ENCODE data around the gene STK4.
"Not testable (repeated sequence)": the region's sequence is repeated elsewhere in the genome, so short reads cannot be mapped to it uniquely, and the experiment has no call there.

Gene STK4

DNA sequence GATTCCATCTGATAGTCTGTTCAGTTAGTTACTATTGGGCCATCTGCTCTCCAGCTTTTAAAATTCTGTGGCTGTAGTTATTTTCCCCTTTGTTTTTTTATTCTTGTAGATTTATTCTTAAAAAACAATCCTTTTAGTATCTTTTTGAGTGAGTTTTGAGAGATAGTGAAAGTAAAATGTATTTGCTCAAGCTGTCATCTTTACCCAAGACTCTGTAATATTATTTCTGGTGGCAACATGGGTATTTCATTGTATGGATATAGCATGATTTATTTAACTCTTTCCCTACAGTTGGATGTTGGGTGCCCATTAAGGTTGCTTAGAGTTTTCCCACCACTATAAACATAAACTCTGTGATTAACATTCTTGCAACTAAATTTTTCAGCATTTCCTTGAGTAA, 24.6 kb downstream of the STK4 start:
- H3K36me3 ChIP-seq (ENCODE audit: insufficient read depth, low read length), result peaks cover 7% of the 10 kb centered on the region
- H3K9me3 ChIP-seq (ENCODE audit: low read length), result no peaks in the 10 kb centered on the region
- H3K27ac ChIP-seq (ENCODE audit: low read depth, low read length), result no peak overlapping the region
- no peaks in the 10 kb centered on the region for H3K27me3 ChIP-seq (ENCODE audit: control insufficient read depth in 1 of 2, insufficient read depth in 2 of 2, low read length in 2 of 2)
- H3K9ac ChIP-seq (ENCODE audit: low read length), result no peak overlapping the region
- H3K4me3 ChIP-seq (ENCODE audit: low read depth in 1 of 2, low read length in 2 of 2), result no peak overlapping the region
- peaks cover 6% of the 10 kb centered on the region for H3K4me1 ChIP-seq (ENCODE audit: insufficient read depth, low read length)

- Histone ChIP-seq H3K9me3 (ENCODE audit: low read length) (no peaks in the 10 kb centered on the region), H3K27me3 (ENCODE audit: control insufficient read depth in 1 of 2, insufficient read depth in 2 of 2, low read length in 2 of 2) (no peaks in the 10 kb centered on the region), H3K27ac (ENCODE audit: low read depth, low read length) (no peak overlapping the region), H3K36me3 (ENCODE audit: insufficient read depth, low read length) (peaks cover 20% of the 10 kb centered on the region), H3K9ac (ENCODE audit: low read length) (no peak overlapping the region), H3K4me3 (ENCODE audit: low read depth in 1 of 2, low read length in 2 of 2) (no peak overlapping the region), H3K4me1 (ENCODE audit: insufficient read depth, low read length) (peaks cover 6% of the 10 kb centered on the region)
Measured at GRCh38 chr20:44993343-44993742, 27.0 kb downstream of the STK4 start.

DNA sequence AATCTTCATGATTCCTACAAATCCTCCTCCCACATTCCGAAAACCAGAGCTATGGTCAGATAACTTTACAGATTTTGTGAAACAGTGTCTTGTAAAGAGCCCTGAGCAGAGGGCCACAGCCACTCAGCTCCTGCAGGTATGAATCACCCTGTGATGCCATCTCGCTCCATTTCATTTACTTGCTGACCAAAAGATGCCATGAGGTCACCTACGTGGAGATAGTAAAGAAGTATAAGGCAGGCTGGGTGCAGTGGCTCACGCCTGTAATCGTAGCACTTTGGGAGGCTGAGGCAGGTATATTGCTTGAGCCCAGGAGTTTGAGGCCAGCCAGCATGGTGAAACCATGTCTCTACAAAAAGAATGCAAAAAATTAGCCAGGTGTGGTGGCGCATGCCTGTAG, 30.9 kb downstream of the STK4 start:
- H3K27me3 ChIP-seq (ENCODE audit: control insufficient read depth in 1 of 2, insufficient read depth in 2 of 2, low read length in 2 of 2), result no peaks in the 10 kb centered on the region
- no peaks in the 10 kb centered on the region for H3K9me3 ChIP-seq (ENCODE audit: low read length)
- H3K27ac ChIP-seq (ENCODE audit: low read depth, low read length), result no peak overlapping the region
- peaks cover 42% of the 10 kb centered on the region for H3K36me3 ChIP-seq (ENCODE audit: insufficient read depth, low read length)
- H3K4me1 ChIP-seq (ENCODE audit: insufficient read depth, low read length), result no peaks in the 10 kb centered on the region
- no peak overlapping the region for H3K9ac ChIP-seq (ENCODE audit: low read length)
- no peak overlapping the region for H3K4me3 ChIP-seq (ENCODE audit: low read depth in 1 of 2, low read length in 2 of 2)

DNA sequence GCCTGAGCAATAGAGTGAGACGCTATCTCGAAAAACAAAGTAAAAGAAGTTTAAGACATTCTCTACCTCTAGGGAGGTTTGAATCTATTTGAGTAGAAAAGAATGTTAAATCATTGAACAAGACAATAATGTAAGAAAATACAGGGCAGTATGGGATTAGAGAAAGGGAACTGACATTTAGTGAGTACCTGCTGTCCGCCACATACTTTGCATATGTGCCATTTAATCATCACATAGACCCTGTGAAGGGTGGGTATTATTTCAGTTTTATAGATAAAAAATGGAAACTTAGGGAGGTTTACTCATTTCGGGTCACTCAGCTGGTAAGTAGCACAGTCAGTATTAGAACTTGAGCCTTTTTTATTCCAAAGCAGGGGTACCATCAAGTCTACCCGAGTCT, 31.4 kb downstream of the STK4 start:
- H3K4me1 ChIP-seq (ENCODE audit: insufficient read depth, low read length), result no peaks in the 10 kb centered on the region
- no peaks in the 10 kb centered on the region for H3K27me3 ChIP-seq (ENCODE audit: control insufficient read depth in 1 of 2, insufficient read depth in 2 of 2, low read length in 2 of 2)
- H3K9ac ChIP-seq (ENCODE audit: low read length), result no peak overlapping the region
- H3K4me3 ChIP-seq (ENCODE audit: low read depth in 1 of 2, low read length in 2 of 2), result no peak overlapping the region
- no peaks in the 10 kb centered on the region for H3K9me3 ChIP-seq (ENCODE audit: low read length)
- no peak overlapping the region for H3K27ac ChIP-seq (ENCODE audit: low read depth, low read length)
- H3K36me3 ChIP-seq (ENCODE audit: insufficient read depth, low read length), result peaks cover 42% of the 10 kb centered on the region

GRCh38 chr20:45008521-45009049, 42.3 kb downstream of the STK4 start:
- H3K27me3 ChIP-seq (ENCODE audit: control insufficient read depth in 1 of 2, insufficient read depth in 2 of 2, low read length in 2 of 2), result no peaks in the 10 kb centered on the region
- peaks cover 10% of the 10 kb centered on the region for H3K36me3 ChIP-seq (ENCODE audit: insufficient read depth, low read length)
- H3K4me3 ChIP-seq (ENCODE audit: low read depth in 1 of 2, low read length in 2 of 2), result no peak overlapping the region
- no peaks in the 10 kb centered on the region for H3K4me1 ChIP-seq (ENCODE audit: insufficient read depth, low read length)
- H3K9me3 ChIP-seq (ENCODE audit: low read length), result no peaks in the 10 kb centered on the region
- no peak overlapping the region for H3K9ac ChIP-seq (ENCODE audit: low read length)
- H3K27ac ChIP-seq (ENCODE audit: low read depth, low read length), result no peak overlapping the region

DNA sequence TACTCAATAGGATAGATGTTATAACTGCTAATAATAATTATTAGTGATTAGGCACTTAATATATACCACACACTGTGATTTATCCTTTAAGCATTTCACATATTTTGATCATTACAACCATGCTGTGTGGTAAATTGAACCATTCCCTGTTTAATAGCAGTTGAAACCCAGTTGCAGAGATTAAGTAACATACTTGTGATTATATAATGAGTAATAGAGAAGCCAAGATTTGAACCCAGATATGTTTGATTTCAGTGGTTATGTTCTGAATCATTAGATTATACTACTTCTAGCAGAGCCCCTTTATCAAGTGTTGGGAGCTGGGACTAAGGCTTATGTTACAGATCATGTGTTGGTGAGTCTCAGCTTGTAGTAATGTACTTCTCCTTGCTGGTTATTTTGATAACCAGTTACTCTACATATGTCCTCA, 44.1 kb downstream of the STK4 start:
- no peak overlapping the region for H3K27ac ChIP-seq (ENCODE audit: low read depth, low read length)
- no peaks in the 10 kb centered on the region for H3K4me1 ChIP-seq (ENCODE audit: insufficient read depth, low read length)
- H3K9me3 ChIP-seq (ENCODE audit: low read length), result no peaks in the 10 kb centered on the region
- H3K27me3 ChIP-seq (ENCODE audit: control insufficient read depth in 1 of 2, insufficient read depth in 2 of 2, low read length in 2 of 2), result no peaks in the 10 kb centered on the region
- no peak overlapping the region for H3K4me3 ChIP-seq (ENCODE audit: low read depth in 1 of 2, low read length in 2 of 2)
- peaks cover 10% of the 10 kb centered on the region for H3K36me3 ChIP-seq (ENCODE audit: insufficient read depth, low read length)
- no peak overlapping the region for H3K9ac ChIP-seq (ENCODE audit: low read length)

DNA sequence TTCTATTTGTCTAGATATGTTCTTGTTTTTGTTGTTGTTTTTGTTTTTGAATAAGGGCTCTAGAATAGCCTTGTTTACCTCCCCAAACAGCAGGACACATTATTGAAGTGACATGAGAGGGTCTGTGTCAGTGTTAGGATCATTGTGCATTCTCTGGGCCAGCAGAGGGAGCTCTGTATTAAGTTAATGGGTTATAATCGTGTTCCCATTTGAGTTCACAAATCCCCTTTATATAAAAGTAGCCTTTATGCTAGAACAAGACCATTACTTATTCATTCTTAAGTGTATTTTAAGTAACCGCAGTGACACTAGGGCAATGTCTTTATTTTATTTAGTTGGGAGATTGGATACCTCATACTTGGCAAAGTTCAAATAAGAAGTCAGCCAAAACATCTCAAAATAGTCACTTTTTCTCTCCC, 44.8 kb downstream of the STK4 start:
- peaks cover 10% of the 10 kb centered on the region for H3K36me3 ChIP-seq (ENCODE audit: insufficient read depth, low read length)
- no peak overlapping the region for H3K9ac ChIP-seq (ENCODE audit: low read length)
- no peaks in the 10 kb centered on the region for H3K9me3 ChIP-seq (ENCODE audit: low read length)
- no peaks in the 10 kb centered on the region for H3K4me1 ChIP-seq (ENCODE audit: insufficient read depth, low read length)
- no peak overlapping the region for H3K4me3 ChIP-seq (ENCODE audit: low read depth in 1 of 2, low read length in 2 of 2)
- H3K27ac ChIP-seq (ENCODE audit: low read depth, low read length), result no peak overlapping the region
- no peaks in the 10 kb centered on the region for H3K27me3 ChIP-seq (ENCODE audit: control insufficient read depth in 1 of 2, insufficient read depth in 2 of 2, low read length in 2 of 2)

DNA sequence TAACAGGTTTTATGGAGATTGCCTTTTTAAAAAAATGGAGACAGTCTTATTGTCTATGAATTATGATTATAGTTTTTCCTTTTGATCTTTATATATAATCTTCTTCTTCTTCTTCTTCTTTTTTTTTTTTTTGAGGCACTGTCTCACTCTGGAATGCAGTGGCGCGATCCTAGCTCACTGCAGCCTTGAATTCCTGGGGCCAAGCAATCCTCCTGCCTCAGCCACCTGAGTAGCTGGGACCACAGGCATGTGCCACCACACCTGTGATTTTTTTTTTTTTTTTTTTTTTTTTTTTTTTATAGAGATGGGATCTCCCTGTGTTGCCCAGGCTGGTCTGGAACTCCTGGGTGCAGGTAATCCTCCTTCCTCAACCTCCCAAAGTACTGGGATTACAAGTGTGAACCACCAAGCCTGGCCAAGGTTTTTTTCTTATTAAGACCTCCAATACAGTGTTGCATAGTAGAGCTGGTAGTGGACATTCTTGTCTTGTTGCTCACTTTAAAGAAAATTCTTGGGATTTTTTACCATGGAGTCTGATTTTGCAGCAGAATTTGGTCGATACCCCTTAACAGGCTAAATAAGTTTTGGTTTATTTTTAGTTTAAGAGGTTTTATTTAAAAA, 46.5 kb downstream of the STK4 start:
- peaks cover 2% of the 10 kb centered on the region for H3K4me1 ChIP-seq (ENCODE audit: insufficient read depth, low read length)
- H3K27me3 ChIP-seq (ENCODE audit: control insufficient read depth in 1 of 2, insufficient read depth in 2 of 2, low read length in 2 of 2), result no peaks in the 10 kb centered on the region
- no peaks in the 10 kb centered on the region for H3K9me3 ChIP-seq (ENCODE audit: low read length)
- H3K27ac ChIP-seq (ENCODE audit: low read depth, low read length), result no peak overlapping the region
- H3K4me3 ChIP-seq (ENCODE audit: low read depth in 1 of 2, low read length in 2 of 2), result no peak overlapping the region
- peaks cover 6% of the 10 kb centered on the region for H3K36me3 ChIP-seq (ENCODE audit: insufficient read depth, low read length)
- H3K9ac ChIP-seq (ENCODE audit: low read length), result no peak overlapping the region

DNA sequence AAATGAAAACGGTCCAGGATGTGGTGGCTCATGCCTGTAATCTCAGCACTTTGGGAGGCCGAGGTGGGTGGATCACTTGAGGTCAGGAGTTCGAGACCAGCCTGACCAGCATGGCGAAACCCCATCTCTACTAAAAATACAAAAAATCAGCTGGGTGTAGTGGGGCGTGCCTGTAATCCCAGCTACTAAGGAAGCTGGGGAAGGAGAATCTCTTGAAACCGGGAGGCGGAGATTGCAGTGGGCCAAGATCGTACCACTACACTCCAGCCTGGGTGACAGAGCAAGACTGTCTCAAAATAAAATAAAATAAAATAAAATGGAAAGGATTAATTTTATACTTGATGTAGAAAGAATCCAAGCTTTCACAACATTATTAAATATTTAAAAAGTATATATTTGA, 47.8 kb downstream of the STK4 start:
- not testable (repeated sequence) for H3K4me1 ChIP-seq (ENCODE audit: insufficient read depth, low read length); H3K27ac ChIP-seq (ENCODE audit: low read depth, low read length); H3K27me3 ChIP-seq (ENCODE audit: control insufficient read depth in 1 of 2, insufficient read depth in 2 of 2, low read length in 2 of 2); H3K36me3 ChIP-seq (ENCODE audit: insufficient read depth, low read length); H3K4me3 ChIP-seq (ENCODE audit: low read depth in 1 of 2, low read length in 2 of 2); H3K9ac ChIP-seq (ENCODE audit: low read length); H3K9me3 ChIP-seq (ENCODE audit: low read length)

DNA sequence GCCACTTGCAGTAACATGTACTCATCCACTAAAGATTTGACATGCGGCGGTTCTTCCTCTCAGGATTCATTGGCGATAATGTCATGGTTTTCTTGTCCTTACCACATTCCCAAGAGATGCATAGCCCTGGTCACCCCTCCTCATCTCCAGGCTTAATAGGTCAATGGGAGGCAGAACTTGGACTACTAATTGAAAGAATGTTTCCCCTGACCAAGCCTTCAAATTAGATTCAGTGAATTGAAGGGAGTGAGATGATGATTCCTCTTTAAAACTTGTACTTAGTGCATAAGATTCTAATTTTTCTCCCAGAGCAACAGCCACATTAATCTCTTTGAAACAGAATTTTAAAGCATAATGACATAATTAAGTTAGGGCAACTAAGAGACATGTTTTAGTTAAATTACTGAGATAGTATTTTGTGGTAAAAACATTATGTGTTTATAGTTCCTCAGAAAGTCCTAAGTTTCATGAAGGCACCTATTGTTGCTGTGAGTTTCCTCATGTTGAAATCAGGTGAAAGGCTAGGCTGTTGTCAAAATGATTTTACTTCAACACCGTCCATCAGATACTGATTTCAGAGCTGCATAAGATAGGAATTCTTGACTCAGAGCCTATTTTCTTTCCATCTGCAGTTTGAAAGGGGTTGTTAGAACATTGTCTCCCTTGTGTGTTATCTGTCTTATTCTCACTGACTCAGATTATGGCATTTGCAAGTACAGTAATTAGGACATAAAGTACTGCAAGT, 48.5 kb downstream of the STK4 start:
- no peak overlapping the region for H3K27ac ChIP-seq (ENCODE audit: low read depth, low read length)
- H3K9ac ChIP-seq (ENCODE audit: low read length), result no peak overlapping the region
- H3K4me3 ChIP-seq (ENCODE audit: low read depth in 1 of 2, low read length in 2 of 2), result no peak overlapping the region
- no peaks in the 10 kb centered on the region for H3K27me3 ChIP-seq (ENCODE audit: control insufficient read depth in 1 of 2, insufficient read depth in 2 of 2, low read length in 2 of 2)
- peaks cover 6% of the 10 kb centered on the region for H3K4me1 ChIP-seq (ENCODE audit: insufficient read depth, low read length)
- H3K9me3 ChIP-seq (ENCODE audit: low read length), result no peaks in the 10 kb centered on the region
- H3K36me3 ChIP-seq (ENCODE audit: insufficient read depth, low read length), result no peaks in the 10 kb centered on the region

GRCh38 chr20:45016089-45016671, 49.9 kb downstream of the STK4 start:
- H3K27ac ChIP-seq (ENCODE audit: low read depth, low read length), result no peak overlapping the region

More at GRCh38 chr20:45016089-45016671, 49.9 kb downstream of the STK4 start:
- H3K4me1 ChIP-seq (ENCODE audit: insufficient read depth, low read length), result peaks cover 6% of the 10 kb centered on the region
- no peaks in the 10 kb centered on the region for H3K27me3 ChIP-seq (ENCODE audit: control insufficient read depth in 1 of 2, insufficient read depth in 2 of 2, low read length in 2 of 2)
- H3K36me3 ChIP-seq (ENCODE audit: insufficient read depth, low read length), result no peaks in the 10 kb centered on the region
- no peak overlapping the region for H3K4me3 ChIP-seq (ENCODE audit: low read depth in 1 of 2, low read length in 2 of 2)
- no peaks in the 10 kb centered on the region for H3K9me3 ChIP-seq (ENCODE audit: low read length)
- no peak overlapping the region for H3K9ac ChIP-seq (ENCODE audit: low read length)
